ENCODE results near the gene NUDT4. TPM values are rescaled to one million over a fixed set of nuclear protein-coding genes. Genes with fewer than 3 reads are reported as not detected.

Gene NUDT4
- total RNA-seq, 1 experiment from 2014 or later, result 51.0 TPM

DNA sequence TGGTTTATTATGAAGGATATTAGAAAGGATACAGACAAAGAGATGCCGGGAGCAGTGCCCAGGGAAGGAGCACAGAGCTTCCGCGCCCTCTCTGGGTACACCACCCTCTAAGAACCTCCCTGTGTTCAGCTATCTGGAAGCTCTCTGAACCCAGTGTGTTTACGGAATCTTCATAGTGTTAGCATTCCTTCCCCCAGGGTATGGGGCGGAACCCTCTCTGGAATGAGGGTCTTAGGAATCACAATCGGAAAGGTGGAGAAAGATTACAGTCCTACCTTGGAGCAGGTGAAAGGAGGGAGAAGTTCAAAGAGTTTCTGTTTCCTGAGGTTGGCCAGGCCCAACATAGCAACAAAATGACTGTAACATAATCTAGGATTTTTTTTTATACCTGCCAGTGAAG is 6.8 kb upstream of the NUDT4 start:
- Histone ChIP-seq H3K4me2 (no peak overlapping the region), H3K27ac (no peak overlapping the region), H3K9me3 (ENCODE audit: insufficient read depth, low read depth) (no peaks in the 10 kb centered on the region), H3K4me1 (replicated peaks; ENCODE audit: insufficient read depth) (peaks cover 10% of the 10 kb centered on the region), H3K4me3 (no peak overlapping the region), H3K27me3 (ENCODE audit: insufficient read depth, low read depth) (no peaks in the 10 kb centered on the region), H2AFZ (no peak overlapping the region), H4K20me1 (ENCODE audit: insufficient read depth) (no peaks in the 10 kb centered on the region), H3K79me2 (ENCODE audit: low read depth) (peaks cover 5% of the 10 kb centered on the region; the same call in 1 of the 2 replicates), H3F3A (ENCODE audit: insufficient read depth, low read depth) (no peaks in the 10 kb centered on the region), H3K9me2 (ENCODE audit: insufficient read depth) (no peaks in the 10 kb centered on the region), H3K36me3 (ENCODE audit: low read depth) (no peaks in the 10 kb centered on the region)
- ChIA-PET CTCF (no interaction called here), POLR2A (ENCODE audit: unreplicated experiment) (no interaction called here)
- DNase-seq, result no peak
- intact Hi-C loops (cut with micrococcal nuclease; ENCODE audit: unreplicated experiment), result loop anchor here (10.0 kb wide), 1 partner anchor 176 kb away; no protein-coding TSS in a partner anchor
- TF ChIP-seq EZH2 (IDR thresholded peaks at IDR 0.05; ENCODE audit: low read depth), result no peak
- TF ChIP-seq, protein P1, sequence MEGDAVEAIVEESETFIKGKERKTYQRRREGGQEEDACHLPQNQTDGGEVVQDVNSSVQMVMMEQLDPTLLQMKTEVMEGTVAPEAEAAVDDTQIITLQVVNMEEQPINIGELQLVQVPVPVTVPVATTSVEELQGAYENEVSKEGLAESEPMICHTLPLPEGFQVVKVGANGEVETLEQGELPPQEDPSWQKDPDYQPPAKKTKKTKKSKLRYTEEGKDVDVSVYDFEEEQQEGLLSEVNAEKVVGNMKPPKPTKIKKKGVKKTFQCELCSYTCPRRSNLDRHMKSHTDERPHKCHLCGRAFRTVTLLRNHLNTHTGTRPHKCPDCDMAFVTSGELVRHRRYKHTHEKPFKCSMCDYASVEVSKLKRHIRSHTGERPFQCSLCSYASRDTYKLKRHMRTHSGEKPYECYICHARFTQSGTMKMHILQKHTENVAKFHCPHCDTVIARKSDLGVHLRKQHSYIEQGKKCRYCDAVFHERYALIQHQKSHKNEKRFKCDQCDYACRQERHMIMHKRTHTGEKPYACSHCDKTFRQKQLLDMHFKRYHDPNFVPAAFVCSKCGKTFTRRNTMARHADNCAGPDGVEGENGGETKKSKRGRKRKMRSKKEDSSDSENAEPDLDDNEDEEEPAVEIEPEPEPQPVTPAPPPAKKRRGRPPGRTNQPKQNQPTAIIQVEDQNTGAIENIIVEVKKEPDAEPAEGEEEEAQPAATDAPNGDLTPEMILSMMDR (conservative IDR thresholded peaks at IDR 0.05), result no peak
- BruUV-seq (replicated peaks), result no TSS peak

DNA sequence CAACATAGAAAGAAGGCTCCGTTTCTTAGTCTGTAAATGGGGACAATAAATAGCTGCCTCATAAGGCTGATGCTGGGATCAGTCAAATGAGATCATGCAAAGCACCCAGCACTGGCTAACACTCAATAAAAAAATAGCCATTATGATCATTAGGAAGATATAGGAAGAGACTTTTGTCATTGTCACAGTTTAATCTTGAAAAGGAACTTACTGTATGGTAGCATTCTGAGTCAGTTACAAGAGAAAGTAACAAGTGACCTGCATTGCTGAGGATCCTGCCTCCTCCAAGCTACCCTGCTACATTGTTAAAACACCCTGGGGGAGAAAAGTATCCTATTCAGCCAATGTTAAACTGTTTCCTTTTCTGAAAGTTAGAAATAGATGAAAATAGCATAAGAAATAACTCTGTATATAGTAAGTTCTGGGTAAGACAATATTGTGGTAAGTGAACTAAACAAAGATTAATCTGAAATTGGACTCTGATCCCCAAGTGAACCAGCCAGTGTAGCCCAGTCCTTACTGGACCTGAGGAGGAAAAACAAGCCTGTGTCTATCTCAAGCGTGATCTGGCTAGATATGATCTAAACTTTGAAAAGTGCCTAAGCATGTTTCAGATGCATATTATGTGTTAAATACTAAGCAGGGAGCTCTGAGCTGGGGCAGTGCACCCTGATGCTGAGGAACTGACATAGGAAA is 3.6 kb upstream of the NUDT4 start:
- BruUV-seq (replicated peaks), result no TSS peak
- Histone ChIP-seq H3K79me2 (ENCODE audit: low read depth) (peaks cover 27% of the 10 kb centered on the region), H3K4me1 (replicated peaks; ENCODE audit: insufficient read depth) (peaks cover 19% of the 10 kb centered on the region), H3K27ac (no peak overlapping the region), H3K36me3 (ENCODE audit: low read depth) (no peaks in the 10 kb centered on the region), H4K20me1 (ENCODE audit: insufficient read depth) (0 out of 2 replicates have a peak, but pooled peaks cover 6% of the 10 kb centered on the region), H3K4me2 (no peak overlapping the region), H3K4me3 (no peak overlapping the region), H3K9me3 (ENCODE audit: insufficient read depth, low read depth) (no peaks in the 10 kb centered on the region), H3K9me2 (ENCODE audit: insufficient read depth) (no peaks in the 10 kb centered on the region), H3F3A (ENCODE audit: insufficient read depth, low read depth) (peaks cover 6% of the 10 kb centered on the region; the same call in 1 of the 2 replicates), H2AFZ (no peak overlapping the region), H3K27me3 (ENCODE audit: insufficient read depth, low read depth) (no peaks in the 10 kb centered on the region)
- POLR2A ChIA-PET (ENCODE audit: unreplicated experiment), result no interaction called here
- CTCF ChIA-PET, result no interaction called here
- no peak for DNase-seq
- no peak for TF ChIP-seq EZH2 (IDR thresholded peaks at IDR 0.05; ENCODE audit: low read depth)
- TF ChIP-seq, protein P1 (conservative IDR thresholded peaks at IDR 0.05), result no peak
- intact Hi-C loops (cut with micrococcal nuclease; ENCODE audit: unreplicated experiment), result loop anchor here (10.0 kb wide), 1 partner anchor 179 kb away; no protein-coding TSS in a partner anchor

DNA sequence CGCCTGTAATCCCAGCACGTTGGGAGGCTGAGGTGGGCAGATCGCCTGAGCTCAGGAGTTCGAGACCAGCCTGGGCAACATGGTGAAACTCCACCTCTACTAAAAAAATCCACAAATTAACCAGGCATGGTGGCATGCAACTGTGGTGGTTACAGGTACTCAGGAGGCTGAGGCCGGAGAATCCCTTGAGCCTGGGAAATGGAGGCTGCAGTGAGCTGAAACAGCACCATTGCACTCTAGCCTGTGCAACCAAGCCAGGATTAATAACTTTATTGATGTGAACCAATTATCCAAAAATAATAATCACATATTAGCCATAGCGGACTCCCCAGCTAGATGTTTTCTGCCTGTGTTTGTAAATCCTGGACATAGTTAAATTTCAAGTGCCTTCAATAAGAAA is 1.8 kb upstream of the NUDT4 start:
- peaks cover 24% of the 10 kb centered on the region for H3K4me1 ChIP-seq (replicated peaks; ENCODE audit: insufficient read depth)
- BruUV-seq (replicated peaks), result no TSS peak
- no peak overlapping the region for H2AFZ ChIP-seq
- no peaks in the 10 kb centered on the region for H3K27me3 ChIP-seq (ENCODE audit: insufficient read depth, low read depth)
- ChIA-PET CTCF (interaction anchor here (1.0 kb wide), 1 partner anchor 388 kb away, joined by 3 read pairs; no protein-coding TSS in a partner anchor), POLR2A (ENCODE audit: unreplicated experiment) (interaction anchor here (0.6 kb wide), 1 partner anchor 51 kb away, joined by 14 read pairs; no protein-coding TSS in a partner anchor)
- peaks cover 22% of the 10 kb centered on the region for H4K20me1 ChIP-seq (ENCODE audit: insufficient read depth)
- peak overlapping the region; percentile 79; the same call in 1 of the 2 replicates for H3K4me3 ChIP-seq
- TF ChIP-seq, protein P1 (conservative IDR thresholded peaks at IDR 0.05), result no peak
- TF ChIP-seq EZH2 (IDR thresholded peaks at IDR 0.05; ENCODE audit: low read depth), result no peak
- peak overlapping the region; percentile 76 for H3K4me2 ChIP-seq
- H3K9me2 ChIP-seq (ENCODE audit: insufficient read depth), result no peaks in the 10 kb centered on the region
- 0 out of 2 replicates have a peak overlapping the region, but pooled peaks have one; percentile 42 for H3K27ac ChIP-seq
- no peaks in the 10 kb centered on the region for H3K9me3 ChIP-seq (ENCODE audit: insufficient read depth, low read depth)
- H3K36me3 ChIP-seq (ENCODE audit: low read depth), result no peaks in the 10 kb centered on the region
- peaks cover 45% of the 10 kb centered on the region for H3K79me2 ChIP-seq (ENCODE audit: low read depth)
- DNase-seq, result no peak
- intact Hi-C loops (cut with micrococcal nuclease; ENCODE audit: unreplicated experiment), result loop anchor here (1.0 to 10.0 kb wide), 4 partner anchors 62 to 294 kb away; no protein-coding TSS in a partner anchor
- H3F3A ChIP-seq (ENCODE audit: insufficient read depth, low read depth), result peaks cover 13% of the 10 kb centered on the region

Data from PC-9 (cell line).